H9 (cell line): ENCODE measurements around the gene OTOS. TPM values are rescaled to one million over a fixed set of nuclear protein-coding genes. Genes with fewer than 3 reads are reported as not detected.

ENCODE experiments used
- DNase-seq: peaks from one replicate; pipeline ENCODE4 v3.0.0-alpha.2; 2017
- H2AFZ ChIP-seq: one replicate; pipeline ENCODE4 v1.6.1; 2013; ENCODE audit warnings: mild to moderate bottlenecking, low read length, control low read depth, moderate library complexity
- H2AK5ac ChIP-seq: 2 replicates; pipeline ENCODE4 v1.6.1; 2013; ENCODE audit warnings: low read length, control low read depth, mixed read lengths; ENCODE audit not compliant: insufficient read length
- H2BK120ac ChIP-seq: one replicate; pipeline ENCODE4 v1.6.1; 2013; ENCODE audit warnings: low read depth, mild to moderate bottlenecking, low read length, control low read depth, inconsistent platforms; ENCODE audit not compliant: poor library complexity, severe bottlenecking
- H2BK12ac ChIP-seq: 2 replicates; pipeline ENCODE4 v1.6.1; 2013; ENCODE audit warnings: low read length, control low read depth, mixed read lengths, low read depth; ENCODE audit not compliant: insufficient read length
- H2BK15ac ChIP-seq: 2 replicates; pipeline ENCODE4 v1.6.1; 2013; ENCODE audit warnings: low read depth, low read length, control low read depth
- H2BK20ac ChIP-seq: one replicate; pipeline ENCODE4 v1.6.1; 2013; ENCODE audit warnings: low read depth, mild to moderate bottlenecking, low read length, control low read depth, inconsistent platforms; ENCODE audit not compliant: poor library complexity, severe bottlenecking
- H2BK5ac ChIP-seq: 2 replicates; pipeline ENCODE4 v1.6.1; 2013; ENCODE audit warnings: low read length, control low read depth, mixed read lengths; ENCODE audit not compliant: insufficient read length
- H3K14ac ChIP-seq: 2 replicates; pipeline ENCODE4 v1.6.1; 2013; ENCODE audit warnings: low read length, control low read depth; ENCODE audit not compliant: insufficient read depth
- H3K18ac ChIP-seq: 2 replicates; pipeline ENCODE4 v1.6.1; 2013; ENCODE audit warnings: low read depth, mild to moderate bottlenecking, mixed read lengths, low read length, control low read depth; ENCODE audit not compliant: insufficient read length
- H3K23ac ChIP-seq: 2 replicates; pipeline ENCODE4 v1.6.1; 2013; ENCODE audit warnings: low read length, control low read depth, mixed read lengths, low read depth; ENCODE audit not compliant: insufficient read length
- H3K23me2 ChIP-seq: 2 replicates; pipeline ENCODE4 v1.6.1; 2013; ENCODE audit warnings: low read depth, mild to moderate bottlenecking, mixed read lengths, low read length, control low read depth; ENCODE audit not compliant: insufficient read length, poor library complexity, severe bottlenecking
- H3K27ac ChIP-seq: 2 replicates; pipeline ENCODE4 v1.5.1; 2013; ENCODE audit warnings: low read length, control low read depth, mixed read lengths, low read depth; ENCODE audit not compliant: insufficient read length
- H3K27me3 ChIP-seq: 2 replicates; pipeline ENCODE4 v1.6.1; 2013; ENCODE audit warnings: low read length, control low read depth, inconsistent platforms; ENCODE audit not compliant: insufficient read depth
- H3K4ac ChIP-seq: 2 replicates; pipeline ENCODE4 v1.6.1; 2013; ENCODE audit warnings: low read depth, mild to moderate bottlenecking, control low read depth, inconsistent platforms, low read length, moderate library complexity
- H3K4me1 ChIP-seq: 2 replicates; pipeline ENCODE4 v1.6.1; 2013; ENCODE audit warnings: low read length, control low read depth, inconsistent platforms; ENCODE audit not compliant: insufficient read depth
- H3K4me2 ChIP-seq: 2 replicates; pipeline ENCODE4 v1.6.1; 2013; ENCODE audit warnings: low read length, control low read depth, mixed read lengths; ENCODE audit not compliant: insufficient read length, insufficient read depth
- H3K56ac ChIP-seq: 2 replicates; pipeline ENCODE4 v1.6.1; 2013; ENCODE audit warnings: low read depth, mild to moderate bottlenecking, mixed read lengths, low read length, control low read depth; ENCODE audit not compliant: insufficient read length
- H3K79me1 ChIP-seq: 2 replicates; pipeline ENCODE4 v1.6.1; 2013; ENCODE audit warnings: low read depth, mild to moderate bottlenecking, moderate library complexity, low read length, control low read depth, inconsistent platforms; ENCODE audit not compliant: insufficient read depth, poor library complexity, severe bottlenecking
- H3K79me2 ChIP-seq: 2 replicates; pipeline ENCODE4 v1.6.1; 2013; ENCODE audit warnings: low read length, control low read depth, inconsistent platforms; ENCODE audit not compliant: insufficient read depth
- H3K9ac ChIP-seq: 2 replicates; pipeline ENCODE4 v1.6.1; 2013; ENCODE audit warnings: low read length, control low read depth, mixed read lengths; ENCODE audit not compliant: insufficient read length; ENCODE audit errors: extremely low read depth
- H3K9me3 ChIP-seq: one replicate; pipeline ENCODE4 v1.6.1; 2013; ENCODE audit warnings: low read depth, low read length, inconsistent platforms; ENCODE audit not compliant: control insufficient read depth
- H3T11ph ChIP-seq: one replicate; pipeline ENCODE4 v1.6.1; 2013; ENCODE audit warnings: mild to moderate bottlenecking, low read length, control low read depth, inconsistent platforms
- H4K20me1 ChIP-seq: one replicate; pipeline ENCODE4 v1.6.1; 2013; ENCODE audit not compliant: control insufficient read depth, insufficient read length, insufficient read depth
- H4K5ac ChIP-seq: 2 replicates; pipeline ENCODE4 v1.6.1; 2013; ENCODE audit warnings: low read depth, mild to moderate bottlenecking, mixed read lengths, low read length, control low read depth; ENCODE audit not compliant: insufficient read length
- H4K8ac ChIP-seq: replicated peaks from 2 replicates; pipeline ENCODE4 v1.6.1; 2013; ENCODE audit warnings: low read length, control low read depth, mixed read lengths, low read depth; ENCODE audit not compliant: insufficient read length
- H4K91ac ChIP-seq: 2 replicates; pipeline ENCODE4 v1.6.1; 2013; ENCODE audit warnings: low read depth, mild to moderate bottlenecking, moderate library complexity, mixed read lengths, low read length, control low read depth; ENCODE audit not compliant: insufficient read length
- H3K27ac Mint-ChIP-seq, 3 experiments: 2 replicates in 2 of 3; 3 replicates in 1 of 3; pipeline ENCODE4 v1.8.0; 2020 to 2021; ENCODE audit warnings: mixed read lengths in 3 of 3, mild to moderate bottlenecking in 1 of 3, moderate library complexity in 1 of 3
- H3K27me3 Mint-ChIP-seq: 2 replicates; pipeline ENCODE4 v1.8.0; 2021; ENCODE audit warnings: low read depth, mild to moderate bottlenecking, moderate library complexity, mixed read lengths
- H3K36me3 Mint-ChIP-seq, 3 experiments: 2 replicates in 2 of 3; 3 replicates in 1 of 3; pipeline ENCODE4 v1.8.0; 2020 to 2021; ENCODE audit warnings: low read depth in 3 of 3, mixed read lengths in 3 of 3; ENCODE audit not compliant: insufficient read depth in 1 of 3
- H3K4me1 Mint-ChIP-seq, 2 experiments: 2 replicates each; pipeline ENCODE4 v1.8.0; 2020; ENCODE audit warnings: mixed read lengths in 2 of 2
- H3K4me3 Mint-ChIP-seq, 2 experiments: 2 replicates in 1 of 2; 3 replicates in 1 of 2; pipeline ENCODE4 v1.8.0; 2020 to 2021; ENCODE audit warnings: mild to moderate bottlenecking in 2 of 2, mixed read lengths in 2 of 2, moderate library complexity in 1 of 2
- H3K9me3 Mint-ChIP-seq, 2 experiments: 2 replicates in 1 of 2; 3 replicates in 1 of 2; pipeline ENCODE4 v1.8.0; 2020; ENCODE audit warnings: mild to moderate bottlenecking in 2 of 2, mixed read lengths in 2 of 2, moderate library complexity in 1 of 2
- CTCF ChIP-seq: fragments of 200-600 bp; sonication (generic); conservative IDR thresholded peaks from 3 replicates; pipeline ENCODE4 v1.8.0; 2021; ENCODE audit warnings: antibody characterized with exemption, mild to moderate bottlenecking
- WGBS: extraction: QIAGEN DNeasy Blood & Tissue Kit; methylation state at CpG from one replicate; pipeline ENCODE4 v1.1.7; 2013; ENCODE audit warnings: missing lambda C conversion rate, low lambda C conversion rate, mixed read lengths; ENCODE audit not compliant: insufficient read length; ENCODE audit errors: extremely low coverage; 5-methylcytosine and 5-hydroxymethylcytosine counted together
- total RNA-seq: library from RNA; stranded (reverse); gene quantifications from 2 replicates; pipeline ENCODE4 v1.2.1, GENCODE V29; 2021

Gene OTOS
- total RNA-seq, 1 experiment from 2014 or later = not detected

- H3K4me1 Mint-ChIP-seq = no peaks in the 10 kb centered on the region
- no peak for TF ChIP-seq CTCF
- Histone ChIP-seq H3K14ac (no peak overlapping the region), H3K4ac (no peak overlapping the region), H2BK12ac (no peak overlapping the region), H4K5ac (no peak overlapping the region), H2BK120ac (no peak overlapping the region), H3K79me1 (no peaks in the 10 kb centered on the region), H3K4me1 (no peaks in the 10 kb centered on the region), H3K27me3 (no peaks in the 10 kb centered on the region), H3K56ac (no peak overlapping the region), H3K9ac (no peak overlapping the region), H4K8ac (no peak overlapping the region), H3K23me2 (no peaks in the 10 kb centered on the region), H4K91ac (no peak overlapping the region), H2BK5ac (no peak overlapping the region), H3T11ph (no peak overlapping the region), H3K9me3 (peaks cover 13% of the 10 kb centered on the region), H2BK15ac (no peak overlapping the region), H2AK5ac (no peak overlapping the region), H2BK20ac (no peak overlapping the region), H3K23ac (no peak overlapping the region), H2AFZ (no peak overlapping the region), H4K20me1 (no peaks in the 10 kb centered on the region), H3K79me2 (no peaks in the 10 kb centered on the region), H3K4me2 (no peak overlapping the region), H3K27ac (no peak overlapping the region), H3K18ac (no peak overlapping the region)
- H3K27ac Mint-ChIP-seq = no peak overlapping the region
- no peak overlapping the region for H3K4me3 Mint-ChIP-seq
- H3K36me3 Mint-ChIP-seq = peaks cover 2 to 17% (median 2%) of the 10 kb centered on the region in 3 experiments; a peak in 4 of 7 replicates
- peaks cover 22% of the 10 kb centered on the region for H3K27me3 Mint-ChIP-seq
- H3K9me3 Mint-ChIP-seq = peaks cover 27 to 38% of the 10 kb centered on the region in 2 experiments
- DNase-seq = no peak
- no CpG with 5 or more reads among the region's 10 CpGs for WGBS
Measured at GRCh38 chr2:240187989-240188590, 47.6 kb upstream of the OTOS start.
